C1 segment of cervical spinal cord (tissue), 14 donors: ENCODE data around the gene RPIA.

Source experiments
- DNase-seq, 14 donors: peaks; one replicate each; lab custom pipeline; 2025; lab: John Stamatoyannopoulos, UW

RPIA gene

DNA sequence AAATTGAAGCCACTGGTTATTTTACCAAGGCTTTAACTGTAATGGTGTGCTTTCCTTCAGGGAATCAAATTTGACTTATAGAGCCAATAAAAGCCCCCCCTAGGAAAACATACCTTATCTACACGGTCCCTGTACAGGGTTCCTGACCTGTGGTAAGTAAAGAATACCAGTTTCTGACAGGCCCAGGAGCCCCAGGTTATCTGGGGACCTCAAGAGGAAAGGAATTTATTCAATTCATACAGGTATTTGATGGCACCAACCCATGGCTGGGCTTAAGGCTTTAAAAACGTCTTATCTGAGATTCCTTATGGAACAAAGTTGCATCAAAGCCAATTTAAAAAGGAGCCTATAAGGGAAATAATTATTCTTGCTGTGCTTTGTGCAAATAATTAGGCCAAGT, 7.0 kb upstream of the RPIA start:
- DNase-seq = no peak

GRCh38 chr2:88686320-88686719, 5.2 kb upstream of the RPIA start:
- DNase-seq = no peak

DNA sequence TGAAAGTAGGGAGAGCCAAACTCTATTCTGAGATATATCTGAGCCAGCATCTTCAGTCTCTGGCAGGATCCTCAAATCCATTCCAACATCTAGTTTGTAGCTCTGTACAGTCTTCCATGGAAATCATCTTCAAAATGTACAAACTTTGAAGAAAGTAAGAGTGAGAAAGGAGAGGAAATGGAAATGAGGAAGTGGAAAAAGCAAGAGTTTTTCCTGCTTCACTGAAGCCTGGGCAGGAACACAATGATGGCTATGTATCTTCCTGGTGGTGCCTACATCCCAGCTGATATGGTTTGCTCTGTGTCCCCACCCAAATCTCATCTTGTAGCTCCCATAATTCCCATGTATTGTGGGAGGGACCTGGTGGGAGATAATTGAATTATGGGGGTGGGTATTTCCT, 4.1 kb upstream of the RPIA start:
- DNase-seq = no peak

GRCh38 chr2:88690591-88691338, 708 bp upstream of the RPIA start:
- DNase-seq = peak in 1 of 14 donors; percentile 24

GRCh38 chr2:88692187-88692586, 714 bp downstream of the RPIA start:
- DNase-seq = peak in 4 of 14 donors; percentile 10 to 31 (median 19)

GRCh38 chr2:88693911-88694414, 2.5 kb downstream of the RPIA start:
- no peak for DNase-seq

GRCh38 chr2:88696611-88697010, 5.1 kb downstream of the RPIA start:
- no peak for DNase-seq

DNA sequence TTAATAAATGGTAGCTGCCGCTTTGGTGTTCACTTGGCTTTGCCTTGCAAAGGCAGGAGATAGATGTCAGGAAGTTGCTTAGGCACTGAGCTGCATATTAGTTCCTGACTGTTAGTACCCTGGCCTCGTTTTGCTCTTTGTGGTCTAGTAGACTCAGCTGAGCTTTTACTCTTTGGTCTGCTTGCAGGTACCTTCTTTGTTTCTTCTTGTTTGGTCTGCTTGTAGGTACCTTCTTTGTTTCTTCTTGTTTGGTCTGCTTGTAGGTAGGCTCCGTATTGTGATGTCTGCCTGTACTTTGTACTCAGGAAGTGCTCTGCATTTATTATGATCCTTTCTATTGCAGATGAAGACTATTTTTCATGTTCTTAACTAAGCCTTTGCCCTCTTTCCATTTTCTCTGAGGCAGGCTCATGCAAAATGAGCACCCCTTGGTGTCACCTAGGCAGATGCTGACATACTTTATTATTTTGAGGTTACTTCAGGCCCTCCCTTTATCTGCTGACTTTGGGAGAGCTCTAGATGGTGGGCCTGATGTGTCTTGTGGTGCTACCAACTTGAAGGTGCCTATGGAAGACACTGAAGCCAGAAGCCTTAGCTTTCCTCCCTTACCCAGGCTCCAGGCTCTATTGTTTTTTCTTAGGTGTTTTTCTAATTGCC, 6.0 kb downstream of the RPIA start:
- no peak for DNase-seq

DNA sequence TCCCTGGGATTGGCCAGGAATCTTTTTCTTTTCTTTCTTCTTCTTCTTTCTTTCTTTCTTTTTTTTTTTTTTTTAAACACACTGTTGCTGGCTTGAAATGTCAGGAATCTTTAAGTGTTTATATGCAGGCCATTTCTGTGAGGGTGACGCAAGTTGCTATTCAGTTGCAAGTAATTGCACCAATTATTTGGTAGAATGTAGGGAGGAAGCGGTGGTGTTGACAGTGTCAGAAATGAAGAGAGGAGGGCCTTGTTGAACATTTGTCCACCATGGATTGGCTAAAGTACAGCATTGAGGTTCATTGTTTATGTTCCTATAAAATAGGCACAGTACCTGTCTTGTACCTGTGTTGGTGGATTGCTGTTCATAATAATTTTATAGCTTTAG, 6.5 kb downstream of the RPIA start:
- no peak for DNase-seq

- no peak for DNase-seq
Measured at GRCh38 chr2:88698498-88699233, 7.2 kb downstream of the RPIA start.

- no peak for DNase-seq
Measured at GRCh38 chr2:88707003-88707402, 15.5 kb downstream of the RPIA start.

DNA sequence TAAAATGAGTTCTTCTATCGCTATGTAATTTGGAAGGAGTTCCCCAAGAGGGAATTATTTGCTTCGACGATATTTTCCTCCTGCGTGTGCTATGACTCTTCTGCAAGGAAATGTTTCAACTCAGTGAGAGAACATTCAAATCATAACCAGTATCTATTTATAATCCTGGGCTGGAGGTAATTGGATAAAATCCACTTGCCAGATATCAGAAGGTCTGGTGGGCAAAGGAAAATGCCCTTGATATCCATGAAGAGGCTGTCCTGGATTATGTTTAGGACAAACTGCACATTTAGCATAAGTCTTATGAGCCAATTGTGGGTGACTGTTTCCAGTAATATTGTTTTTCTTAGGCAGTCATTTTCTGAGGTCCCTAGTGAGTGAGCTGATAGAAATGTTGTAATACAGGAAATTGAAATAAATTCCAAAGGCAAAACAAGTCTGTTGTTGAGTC, 17.7 kb downstream of the RPIA start:
- DNase-seq = no peak

DNA sequence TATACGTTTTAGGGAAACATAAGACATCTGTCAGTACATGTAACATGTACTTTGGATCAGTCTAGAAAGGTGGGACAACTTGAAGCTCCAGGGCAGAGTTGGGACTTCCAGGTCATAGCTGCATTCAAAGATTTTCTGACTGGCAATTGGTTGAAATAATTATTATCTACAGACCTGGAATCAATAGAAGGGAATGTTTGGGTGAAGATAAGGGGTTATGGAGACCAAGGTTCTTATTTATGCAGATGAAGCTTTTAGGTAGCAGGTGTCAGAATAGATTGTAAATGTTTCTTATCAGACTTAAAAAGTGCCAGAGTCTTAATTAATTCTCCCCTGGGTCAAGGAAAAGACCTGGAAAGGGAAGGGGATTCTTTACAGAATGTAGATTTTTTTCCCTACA, 19.8 kb downstream of the RPIA start:
- no peak for DNase-seq

GRCh38 chr2:88711897-88712296, 20.4 kb downstream of the RPIA start:
- DNase-seq = no peak

DNA sequence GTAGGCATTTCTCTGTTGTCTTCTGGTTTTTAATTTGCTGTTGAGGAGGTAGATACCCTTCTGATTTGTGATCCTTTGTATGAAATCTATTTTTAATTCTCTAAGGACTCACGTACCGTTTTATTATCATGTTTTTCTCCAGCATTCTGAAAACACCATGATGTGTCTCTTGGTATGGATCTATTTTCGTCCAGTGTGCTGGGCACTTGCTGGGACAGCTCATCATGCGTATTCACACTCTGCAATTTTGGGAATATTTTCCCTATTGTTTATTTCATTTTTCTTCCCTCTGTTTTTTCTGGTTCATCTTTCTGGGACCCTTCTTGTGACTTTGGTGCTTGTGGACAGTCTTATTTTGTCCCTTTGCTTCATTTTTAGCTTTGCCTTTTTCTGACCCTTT, 21.9 kb downstream of the RPIA start:
- DNase-seq = no peak

DNA sequence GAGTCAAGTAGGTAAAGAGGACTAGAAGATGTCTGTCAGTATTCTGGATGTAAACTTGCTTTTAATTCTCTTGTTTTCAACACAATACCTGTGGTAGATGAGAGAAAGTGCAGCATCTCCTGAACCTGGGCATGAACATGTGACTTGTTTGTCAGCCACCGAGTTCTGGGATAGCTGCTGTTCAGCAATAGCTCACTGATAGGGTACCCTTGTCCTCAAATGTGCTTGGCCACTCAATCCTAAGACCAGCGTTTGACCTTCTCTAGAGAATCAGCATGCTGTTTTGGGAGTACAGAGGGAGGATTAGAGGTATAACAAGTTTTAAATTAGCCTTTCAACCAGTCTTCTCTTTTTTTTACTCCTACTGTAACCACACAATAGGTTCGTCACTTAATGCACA, 23.2 kb downstream of the RPIA start:
- DNase-seq = no peak

DNA sequence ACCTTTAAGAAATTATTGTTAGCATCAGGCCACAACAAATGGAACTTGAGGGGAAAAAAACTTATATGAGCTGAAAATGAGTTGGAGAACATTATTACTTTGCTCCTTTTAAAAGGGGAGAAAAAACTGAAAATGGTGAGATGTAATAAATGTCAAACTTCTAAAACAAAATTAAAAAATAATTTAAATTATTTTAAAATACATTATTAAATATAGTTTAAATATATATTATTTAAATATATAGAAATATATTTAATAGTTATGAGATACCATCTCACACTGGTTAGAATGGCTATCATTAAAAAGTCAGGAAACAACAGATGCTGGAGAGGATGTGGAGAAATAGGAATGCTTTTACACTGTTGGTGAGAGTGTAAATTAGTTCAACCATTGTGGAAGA, 28.9 kb downstream of the RPIA start:
- no peak for DNase-seq

GRCh38 chr2:88721268-88721667, 29.8 kb downstream of the RPIA start:
- DNase-seq = no peak

DNA sequence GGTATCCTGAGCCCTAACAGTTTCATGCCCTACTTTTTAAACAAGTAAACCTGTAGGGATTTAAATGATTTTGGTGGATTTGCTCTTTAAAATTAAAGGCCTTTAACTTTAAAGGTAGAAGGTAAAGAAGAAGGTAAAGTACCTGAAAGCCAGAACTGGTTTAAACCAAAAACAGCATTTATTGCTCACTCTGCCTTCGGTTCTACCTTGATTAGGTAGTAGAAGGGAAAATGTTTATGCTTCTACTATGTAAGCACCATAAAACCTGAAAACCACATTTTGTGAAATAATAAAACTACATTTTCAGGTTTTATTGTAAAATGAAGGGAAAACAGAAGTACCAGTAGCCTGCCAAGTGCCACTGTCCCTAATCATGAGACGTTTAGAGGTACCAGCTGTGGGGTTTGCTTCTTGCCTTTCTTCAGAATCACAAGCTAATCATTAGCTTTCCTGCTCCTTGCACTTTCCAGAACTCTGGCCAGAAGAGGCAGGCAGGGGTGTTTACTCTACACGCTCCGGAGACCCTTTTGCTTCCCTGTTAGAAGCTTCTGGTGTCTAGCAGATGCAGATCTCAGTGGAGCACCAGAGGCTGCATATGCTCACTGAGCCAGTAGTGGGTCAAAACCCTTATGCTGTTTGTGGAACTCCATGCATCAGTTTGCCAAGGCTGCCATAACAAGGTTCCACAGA, 33.3 kb downstream of the RPIA start:
- no peak for DNase-seq

DNA sequence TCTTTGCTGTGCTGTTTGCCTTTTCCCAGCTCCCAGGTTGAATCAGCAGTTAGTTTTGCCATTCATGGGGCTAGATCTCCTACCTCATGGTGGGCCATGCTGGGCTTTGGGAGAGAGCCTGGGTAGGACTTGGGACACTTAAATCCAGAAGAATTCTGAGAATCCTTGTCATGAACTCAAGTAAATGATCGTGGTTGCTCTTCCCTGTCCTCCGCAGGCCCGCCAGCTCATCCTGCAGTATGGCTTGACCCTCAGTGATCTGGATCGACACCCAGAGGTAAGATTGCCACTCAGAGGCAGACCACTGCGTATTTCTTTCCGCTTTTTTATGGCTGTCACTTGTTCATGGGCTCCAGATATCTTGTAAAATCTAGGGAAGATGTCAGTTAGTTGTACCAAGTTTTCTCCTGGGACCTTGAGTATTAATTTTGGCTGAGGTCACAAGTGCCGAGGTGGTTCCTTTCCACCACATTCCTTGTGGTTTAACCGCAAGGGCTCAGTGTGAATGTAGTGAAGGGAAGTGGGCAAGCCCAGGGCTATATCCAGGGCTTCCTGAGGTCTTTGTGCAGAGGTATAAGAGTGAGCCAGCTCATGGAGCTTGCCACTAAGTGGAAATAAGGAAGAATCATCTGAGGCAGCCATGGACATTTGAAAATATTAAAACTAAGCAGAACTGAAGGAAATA, 37.7 kb downstream of the RPIA start:
- DNase-seq = no peak

DNA sequence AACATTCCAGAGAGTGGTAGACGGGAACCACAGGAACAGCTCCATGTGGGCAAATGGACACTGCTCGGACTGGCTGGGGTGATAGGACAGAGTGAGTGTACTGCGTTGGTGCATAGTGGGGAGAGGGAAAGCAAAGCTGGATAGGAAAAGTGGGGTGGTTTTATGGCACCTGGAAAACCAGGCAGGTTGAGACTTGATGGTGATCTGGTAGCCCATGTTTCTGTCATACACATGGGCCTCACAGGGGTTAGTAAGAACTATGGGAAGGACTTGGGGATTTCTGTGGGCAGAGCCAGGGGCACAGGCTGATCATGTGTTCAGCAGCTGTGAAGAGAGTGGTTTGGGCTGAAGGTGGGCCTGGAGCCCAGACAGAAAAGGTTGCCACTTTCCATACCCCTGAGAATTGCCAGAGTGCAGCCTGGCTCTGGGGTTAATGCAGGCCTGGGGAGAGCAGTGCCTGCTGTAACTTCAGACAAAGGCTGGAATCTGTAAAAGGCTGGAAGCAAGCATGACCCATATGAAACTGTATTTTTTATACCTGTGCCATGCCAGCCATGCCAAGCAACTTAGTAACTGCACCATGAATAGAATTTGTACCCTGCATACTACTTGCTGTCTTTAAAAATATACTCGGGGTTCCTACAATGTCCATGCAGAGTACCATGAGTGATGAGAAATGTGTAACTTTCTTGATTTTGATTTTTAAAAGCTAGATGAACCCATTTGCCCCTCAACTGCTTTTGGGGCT, 41.9 kb downstream of the RPIA start:
- no peak for DNase-seq
